NK-92 (cell line): Measurements from ENCODE around the gene HNRNPAB.

Experiments used
- DNase-seq: peaks from one replicate; lab custom pipeline; 2025; ENCODE audit not compliant: unreplicated experiment; lab: John Stamatoyannopoulos, UW

Gene HNRNPAB

DNA sequence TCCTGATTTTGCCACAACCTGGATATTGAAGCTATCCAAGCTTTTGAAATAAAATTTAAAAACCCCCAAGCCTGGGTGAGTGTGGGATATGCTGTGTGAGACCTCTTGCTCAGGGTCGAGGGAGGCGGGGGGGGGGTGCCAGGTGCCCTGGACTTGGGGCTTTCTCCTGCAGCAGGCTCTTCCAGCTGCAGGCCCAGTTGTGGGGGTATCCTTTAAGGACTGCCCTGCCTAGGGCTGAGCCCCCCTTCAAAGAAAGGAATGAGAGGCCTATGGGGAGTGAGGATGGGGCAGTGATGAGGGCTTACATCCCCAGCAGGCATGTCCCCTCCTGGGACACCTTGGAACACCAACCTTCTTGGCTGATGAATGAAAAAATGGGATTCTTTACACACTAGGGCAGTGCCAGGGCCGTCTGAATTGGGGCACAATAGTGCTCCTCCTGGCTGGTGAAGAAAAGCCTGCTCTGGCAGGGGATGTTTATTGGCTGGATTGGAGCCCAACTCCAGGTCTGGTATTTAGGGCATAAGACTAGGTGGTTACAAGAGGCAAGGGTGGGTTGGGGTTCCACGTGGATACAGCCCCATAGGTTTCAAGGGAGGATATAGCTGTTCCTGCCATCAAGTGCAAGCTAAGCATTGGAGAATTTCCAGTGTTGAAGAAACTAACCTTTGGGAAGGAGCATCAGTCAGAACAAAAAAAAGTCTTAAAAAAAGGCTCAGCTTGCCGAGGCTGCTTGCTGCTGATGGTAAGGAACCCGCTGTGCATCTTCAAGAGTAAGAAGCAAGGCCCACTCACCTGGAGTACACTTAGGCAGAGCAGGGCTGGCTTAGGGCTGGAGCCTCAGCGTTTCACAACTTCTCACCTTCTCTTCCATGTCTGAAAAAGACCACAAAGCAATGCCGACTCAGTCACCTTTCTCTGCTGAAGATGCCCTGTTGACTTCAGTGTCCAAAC, 7.0 kb downstream of the HNRNPAB start:
- DNase-seq: no peak

DNA sequence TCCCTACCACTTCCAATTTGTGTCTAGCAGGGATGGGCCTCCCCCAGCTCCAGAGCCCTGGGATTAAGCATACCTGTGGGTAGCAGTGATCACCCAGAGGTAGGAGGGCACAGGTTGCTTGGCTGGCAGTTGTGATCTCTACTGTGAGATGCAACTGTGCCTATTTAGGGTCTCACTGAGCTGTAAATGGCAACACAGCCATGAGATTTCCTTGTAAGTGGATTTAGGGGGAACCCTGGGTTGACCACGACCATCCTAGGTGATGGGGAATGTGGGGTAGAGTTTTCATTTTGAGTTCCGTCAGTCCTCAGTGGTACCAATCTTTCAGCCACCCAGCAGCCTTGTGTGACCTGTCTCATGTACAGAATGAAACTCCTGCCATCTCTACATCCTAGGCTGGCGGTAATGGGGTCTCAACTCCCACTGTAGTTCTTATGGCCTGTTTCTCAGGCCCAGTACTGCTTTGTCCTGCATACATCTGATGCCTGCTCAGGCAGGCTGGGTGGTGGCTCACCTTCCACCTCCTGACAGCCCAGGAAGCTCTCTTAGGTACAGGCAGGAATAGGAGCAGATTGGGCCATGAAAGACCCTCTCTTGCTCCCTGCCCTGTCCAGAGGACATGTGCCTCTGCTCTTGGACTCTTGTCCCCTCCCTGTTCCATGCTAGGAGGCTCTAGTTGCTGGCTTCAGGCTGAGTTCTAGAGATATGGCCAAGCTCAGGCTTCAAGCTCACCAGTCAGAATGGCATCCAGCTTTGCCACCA, 8.1 kb downstream of the HNRNPAB start:
- DNase-seq: no peak

DNA sequence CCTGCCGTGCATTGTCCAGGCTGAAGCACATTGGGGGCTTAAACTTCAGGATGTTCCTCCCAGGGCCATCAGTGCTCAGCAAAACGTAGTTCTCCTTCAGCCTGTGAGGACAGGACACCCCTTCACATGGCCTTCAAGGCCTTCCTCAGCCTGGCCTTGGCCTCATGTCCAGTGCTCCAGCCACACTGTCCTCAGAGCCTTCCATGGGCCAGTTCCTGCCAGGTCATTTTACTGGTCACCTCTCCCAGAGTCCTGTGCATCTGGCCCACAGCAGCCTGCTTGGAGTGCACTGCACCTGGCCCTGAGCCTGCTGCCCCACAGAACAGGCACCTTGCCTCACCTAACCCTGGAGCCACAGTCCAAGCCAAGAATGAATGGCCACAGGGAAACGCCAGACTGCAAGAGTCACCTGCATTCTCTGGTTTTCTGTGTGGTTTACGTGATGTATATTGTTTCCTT, 8.7 kb downstream of the HNRNPAB start:
- DNase-seq: no peak

DNA sequence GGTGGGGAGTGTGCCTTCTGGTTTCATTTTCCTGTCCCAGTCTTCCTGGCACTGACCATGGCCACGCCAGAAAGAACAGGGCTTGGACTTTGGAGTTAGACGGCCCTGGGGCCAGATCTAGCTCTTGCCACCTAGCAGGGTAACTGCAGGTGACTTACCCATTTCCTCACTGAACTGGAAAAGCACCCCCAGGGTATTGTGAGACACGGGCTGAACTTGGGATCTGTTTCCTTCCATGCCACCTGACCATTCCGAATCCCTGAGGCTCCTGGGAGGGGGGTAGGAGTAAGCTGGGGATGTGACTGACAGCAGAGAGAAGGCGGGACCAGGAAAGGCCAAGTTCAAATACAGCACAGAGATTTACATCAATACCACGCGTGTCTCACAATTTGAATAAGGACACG, 9.4 kb downstream of the HNRNPAB start:
- DNase-seq: no peak

DNA sequence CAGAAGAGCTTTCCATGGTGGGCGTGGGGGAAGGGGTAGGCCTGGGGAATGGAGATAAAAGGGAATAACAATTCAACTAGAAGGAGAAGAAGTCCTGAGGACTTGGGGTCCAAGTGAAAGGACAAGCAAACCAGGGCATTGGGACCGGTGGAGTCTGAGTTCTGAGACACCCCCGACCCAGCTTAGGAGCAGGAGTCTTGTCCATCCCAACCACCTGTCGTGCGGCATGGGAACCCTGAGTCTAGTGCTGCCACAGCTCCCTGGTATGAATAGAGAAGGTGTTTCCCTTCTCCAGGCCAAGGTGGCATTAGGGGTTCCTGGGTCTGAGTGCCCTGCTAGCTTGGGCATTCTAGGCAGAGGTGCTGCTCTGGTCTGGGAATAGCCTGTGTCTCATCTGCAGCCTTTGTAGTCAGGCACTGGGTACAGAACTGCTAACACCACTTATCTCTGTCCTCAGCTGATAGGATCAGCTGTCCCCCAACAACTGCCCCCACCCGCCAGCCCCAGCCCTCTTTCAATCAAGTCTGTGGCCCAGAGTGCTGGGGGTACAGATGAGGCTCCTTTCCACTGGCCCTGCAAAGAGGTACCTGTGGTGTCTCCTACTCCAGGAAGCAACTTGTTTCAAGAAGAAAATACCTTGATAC, 9.9 kb downstream of the HNRNPAB start:
- DNase-seq: no peak

DNA sequence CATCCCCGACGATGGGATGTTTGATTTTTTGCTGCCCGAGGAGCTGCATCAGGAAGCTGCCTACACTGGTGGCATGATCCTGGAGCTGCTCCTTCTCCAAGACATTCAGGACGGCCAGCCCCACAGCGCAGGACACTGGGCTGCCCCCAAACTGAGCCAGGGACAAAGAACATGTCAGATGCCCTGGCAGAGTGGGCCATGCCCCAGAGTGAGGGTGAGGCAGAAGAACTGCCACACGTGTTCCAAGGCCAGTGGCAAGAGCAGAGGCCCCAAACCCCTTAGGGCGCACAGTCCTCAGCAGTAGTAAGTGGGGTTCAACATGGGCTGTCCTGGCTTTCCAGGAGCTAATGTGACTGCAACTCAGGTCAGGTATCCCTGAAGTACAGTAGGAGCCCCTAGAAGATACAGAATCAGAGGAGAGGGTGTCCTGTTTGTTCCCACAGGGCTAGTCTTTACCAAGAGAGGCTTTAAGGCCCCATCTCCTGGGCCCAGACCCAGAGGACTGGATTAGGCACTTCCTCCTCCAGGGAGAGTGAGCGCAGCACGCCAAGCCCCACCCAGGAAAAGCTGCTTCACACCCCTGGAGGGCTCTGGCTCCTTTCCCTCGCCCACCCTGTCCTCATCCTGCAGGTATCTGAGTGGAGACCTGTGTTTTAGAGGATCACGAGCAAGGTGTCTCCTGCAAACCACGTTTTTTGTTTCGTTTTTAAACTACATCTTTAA, 11.1 kb downstream of the HNRNPAB start:
- DNase-seq: no peak

DNA sequence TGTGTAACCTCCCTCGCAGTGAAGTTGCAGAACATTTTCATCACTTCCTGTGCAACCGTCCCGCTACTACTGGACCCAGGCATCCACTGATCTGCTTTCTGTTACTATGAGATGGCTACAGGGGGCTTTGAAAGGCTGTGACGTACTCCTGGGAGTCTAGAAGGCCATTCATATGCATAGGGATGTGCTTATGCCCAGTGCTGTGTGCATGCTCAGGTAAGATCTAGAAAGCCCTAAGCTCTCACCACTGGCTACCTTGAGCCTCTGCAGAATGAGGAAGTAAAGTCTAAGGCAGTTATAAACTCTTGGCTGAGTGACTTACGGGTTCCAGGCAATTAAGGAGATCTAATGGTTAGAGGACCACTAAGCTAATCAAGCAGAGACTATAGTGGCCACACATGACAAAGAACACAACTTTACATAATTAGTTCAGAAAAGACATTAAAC, 11.8 kb downstream of the HNRNPAB start:
- DNase-seq: no peak

DNA sequence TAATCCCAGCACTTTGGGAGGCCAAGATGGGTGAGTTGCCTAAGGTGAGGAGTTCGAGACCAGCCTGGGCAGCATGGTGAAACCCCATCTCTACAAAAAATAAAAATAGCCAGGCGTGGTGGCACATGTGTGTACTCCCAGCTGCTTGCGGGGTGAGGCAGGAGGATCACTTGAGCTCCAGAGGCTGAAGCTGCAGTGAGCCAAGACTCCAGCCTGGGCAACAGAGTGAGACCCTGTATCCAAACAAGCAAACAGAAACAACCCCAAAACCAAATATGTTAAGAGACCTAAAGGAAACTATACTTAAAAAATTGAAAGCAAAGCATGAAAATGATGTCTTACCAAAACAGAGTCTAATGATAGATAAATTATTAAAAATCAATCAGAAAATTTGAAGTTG, 12.4 kb downstream of the HNRNPAB start:
- no peak for DNase-seq

DNA sequence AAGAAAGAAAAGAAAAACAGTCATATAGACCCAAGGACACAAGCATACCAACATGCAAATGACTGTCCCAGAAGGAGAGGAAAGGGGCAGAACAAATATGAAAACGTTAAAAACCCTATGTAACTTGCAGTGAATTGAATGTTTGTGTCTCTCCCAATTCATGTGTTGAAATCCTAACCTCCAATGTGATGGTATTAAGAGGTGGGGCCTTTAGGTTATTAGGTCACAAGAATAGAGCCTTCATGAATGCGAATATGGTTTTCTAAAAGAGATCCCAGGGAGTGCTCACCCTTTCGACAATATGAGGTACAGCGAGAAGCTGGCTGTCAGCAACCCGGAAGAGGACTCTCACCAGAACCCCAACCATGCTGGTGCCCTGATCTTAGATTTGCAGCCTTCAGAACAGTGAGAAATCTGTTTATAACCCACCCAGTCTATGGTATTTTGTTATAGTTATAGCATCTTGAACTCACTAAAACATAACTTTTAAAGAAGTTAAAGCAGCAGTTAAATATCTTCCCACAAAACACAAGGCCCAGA, 14.0 kb downstream of the HNRNPAB start:
- DNase-seq: no peak

DNA sequence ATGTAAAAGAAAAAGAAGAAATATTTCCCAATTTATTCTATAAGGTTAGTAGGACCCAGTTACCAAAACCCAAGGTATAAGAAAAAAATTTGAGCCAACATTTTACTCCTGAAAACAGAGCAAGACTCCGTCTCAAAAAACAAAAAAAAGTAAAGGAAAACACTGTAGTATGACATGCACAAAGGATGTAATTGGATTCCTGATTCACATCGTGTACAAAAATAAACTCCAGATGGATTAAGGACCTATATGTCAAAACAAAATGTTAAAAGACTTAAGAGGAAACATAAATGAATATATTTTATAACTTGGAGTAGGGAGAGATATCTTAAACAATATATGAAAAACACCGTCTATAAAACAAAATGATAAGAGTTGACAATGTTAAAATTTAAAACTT, 14.5 kb downstream of the HNRNPAB start:
- no peak for DNase-seq

DNA sequence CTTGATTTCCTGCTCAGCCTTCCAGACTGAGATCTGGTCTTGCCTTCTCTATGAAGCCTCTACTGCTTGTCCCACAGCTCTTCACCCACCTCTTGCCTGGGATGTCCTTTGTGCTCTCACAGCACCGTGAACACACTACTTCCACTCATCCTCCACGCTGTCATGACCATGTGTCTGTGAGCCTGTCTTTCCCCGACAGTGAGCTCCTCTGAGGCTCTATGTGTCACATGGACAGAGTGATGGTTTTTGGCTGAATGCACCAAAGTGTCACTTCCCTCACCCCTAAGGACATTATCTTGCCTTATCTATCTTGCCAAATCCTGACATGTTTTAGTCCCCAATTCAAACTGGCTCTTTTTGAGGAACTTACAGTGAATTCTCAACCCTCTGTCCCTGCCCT, 16.9 kb downstream of the HNRNPAB start:
- DNase-seq: no peak

DNA sequence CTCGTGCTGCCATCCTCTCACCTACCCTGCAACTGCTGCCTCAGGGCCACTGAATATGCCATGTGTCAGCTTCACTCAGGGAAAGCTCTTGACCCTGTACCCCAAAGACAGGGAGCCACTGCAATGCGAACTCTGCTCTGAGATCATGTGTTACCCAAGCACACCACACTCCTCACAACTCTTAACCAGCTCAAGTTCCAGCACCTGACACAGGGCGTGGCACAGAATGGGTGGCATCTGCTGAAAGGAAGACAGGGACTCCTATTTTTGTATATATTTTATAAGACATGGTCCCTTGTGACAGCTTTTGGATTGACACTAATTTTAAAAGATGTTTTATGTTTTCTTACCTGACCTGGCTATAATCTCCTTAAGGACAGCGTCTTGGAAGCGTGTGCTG, 17.5 kb downstream of the HNRNPAB start:
- no peak for DNase-seq

DNA sequence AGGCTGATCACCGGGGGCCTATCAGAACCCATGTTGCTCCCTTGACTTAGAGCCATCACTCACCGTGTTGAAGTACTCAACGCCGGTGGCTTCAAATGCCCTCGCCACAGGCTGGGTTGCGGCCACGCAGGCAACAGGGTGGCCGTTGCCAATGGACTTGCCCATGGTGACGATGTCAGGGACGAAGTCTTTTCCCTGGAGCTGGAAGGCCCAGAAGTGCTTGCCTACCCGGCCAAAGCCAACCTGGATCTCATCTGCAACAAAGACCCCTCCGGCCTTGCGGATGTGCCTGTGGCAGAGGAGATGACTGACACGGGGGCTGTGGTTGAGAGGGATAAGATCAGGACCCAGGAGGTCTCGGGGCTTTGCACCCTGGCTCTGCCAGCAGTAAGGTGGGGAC, 18.0 kb downstream of the HNRNPAB start:
- no peak for DNase-seq

DNA sequence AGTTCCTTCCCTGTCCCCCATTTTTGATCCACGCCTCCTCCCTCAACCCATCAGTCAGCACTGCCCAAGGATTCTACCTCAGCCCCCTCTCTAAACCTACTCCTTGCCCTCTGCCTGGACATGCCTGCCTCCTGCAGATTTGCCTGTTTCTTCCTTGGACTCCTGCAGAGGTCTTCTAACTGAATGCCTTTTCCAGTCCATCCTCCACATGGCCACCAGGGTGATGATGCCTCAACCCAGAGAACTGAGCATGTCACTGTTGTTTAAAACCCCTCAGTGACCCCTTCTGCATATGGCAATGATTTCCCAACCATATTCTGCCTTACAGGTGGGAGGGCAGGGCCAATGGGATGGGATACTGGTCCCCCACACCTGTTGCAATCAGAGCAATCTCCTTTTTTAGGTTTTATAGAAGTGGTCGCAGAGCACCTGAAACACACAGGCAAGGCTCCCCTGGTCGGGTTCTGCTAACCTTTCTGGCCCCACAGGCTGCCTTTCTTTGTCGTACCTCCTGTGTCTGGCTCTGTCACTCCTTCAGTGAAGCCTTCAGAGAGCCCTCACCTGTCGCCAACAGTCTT, 19.0 kb downstream of the HNRNPAB start:
- DNase-seq: no peak

DNA sequence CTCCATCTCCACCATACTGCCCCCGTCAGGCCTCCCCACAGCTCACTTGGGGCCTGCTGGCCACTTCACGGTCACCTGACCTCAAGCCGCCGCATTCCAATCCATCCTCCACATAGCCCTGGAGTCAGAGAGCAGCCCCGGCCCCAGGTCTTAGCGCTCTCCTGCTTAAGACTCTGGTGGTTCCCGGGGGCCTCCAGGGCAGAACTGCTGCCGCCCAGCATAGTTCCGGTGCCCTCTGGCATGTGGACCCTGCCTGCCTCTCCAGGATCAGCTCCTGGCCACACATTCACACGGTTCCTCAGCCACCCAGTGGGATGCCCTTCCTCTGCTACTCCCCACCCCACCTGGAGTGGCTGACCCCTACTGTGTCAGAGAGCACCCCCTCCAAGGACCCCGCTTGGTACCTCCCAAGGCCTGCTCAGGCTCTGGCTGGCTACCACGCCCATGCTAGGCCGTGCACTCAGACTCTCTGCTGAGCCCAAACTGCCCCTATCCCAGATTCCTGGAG, 19.5 kb downstream of the HNRNPAB start:
- no peak for DNase-seq

DNA sequence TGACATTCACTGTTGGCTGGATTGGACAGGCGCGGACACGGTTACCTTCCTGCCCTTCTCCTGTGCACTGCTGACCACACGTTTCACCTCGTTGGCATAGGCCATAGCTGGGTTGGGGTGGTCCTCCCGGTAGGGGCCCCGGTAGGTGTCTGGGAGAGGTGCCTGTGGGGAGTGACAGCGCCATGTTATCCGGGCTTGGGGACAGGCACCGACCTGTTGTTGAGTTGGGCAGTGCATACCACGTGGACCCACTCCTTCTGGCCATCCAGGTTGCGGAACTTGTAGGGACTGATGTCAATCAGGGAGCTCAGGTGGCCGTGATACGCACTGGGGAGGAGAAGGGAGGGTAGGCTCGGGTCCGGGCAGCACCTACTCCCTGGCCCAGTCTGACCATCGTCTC, 20.1 kb downstream of the HNRNPAB start:
- DNase-seq: no peak

DNA sequence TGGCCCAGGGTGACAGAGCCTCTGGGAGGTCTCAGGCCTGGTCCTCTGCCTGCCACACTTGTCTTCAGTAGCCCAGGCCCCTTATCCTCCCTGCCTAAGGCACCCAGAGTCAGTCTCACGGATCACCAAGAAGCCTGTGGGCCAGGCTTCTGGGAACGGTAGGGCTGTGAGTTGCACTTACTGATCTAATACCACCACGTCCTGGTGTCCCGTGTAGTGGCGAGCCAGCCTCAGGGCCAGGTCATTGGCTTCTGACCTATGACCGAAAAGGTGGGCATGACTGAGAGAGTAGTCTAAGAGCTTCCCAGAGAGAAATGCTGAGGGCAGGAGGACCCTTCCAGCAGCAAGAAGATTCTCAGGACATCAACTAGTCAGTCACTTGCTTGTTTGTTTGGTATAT, 20.8 kb downstream of the HNRNPAB start:
- DNase-seq: no peak

DNA sequence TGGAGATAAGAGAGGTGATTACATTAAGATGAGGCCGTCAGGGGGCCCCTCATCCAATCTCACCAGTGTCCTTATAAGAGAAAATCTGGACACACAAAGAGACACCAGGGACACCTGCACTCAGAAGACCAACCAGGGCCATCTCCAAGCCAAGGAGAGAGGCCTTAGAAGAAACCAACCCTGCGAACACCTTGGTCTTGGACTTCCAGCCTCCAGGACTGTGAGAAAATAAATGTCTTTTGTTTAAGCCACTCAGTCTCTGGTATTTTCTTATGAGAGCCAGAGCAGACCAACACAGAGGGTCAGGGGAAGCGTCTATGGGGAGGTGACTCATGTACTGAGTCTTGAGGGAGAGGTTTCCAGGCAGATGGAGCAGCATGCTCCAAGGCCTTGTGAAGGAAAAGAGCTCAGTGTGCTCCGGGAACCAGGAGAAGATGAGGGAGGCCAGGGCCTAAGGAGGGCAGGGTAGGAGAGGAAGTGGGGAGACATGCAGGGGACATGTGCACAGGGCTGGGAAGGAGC, 22.9 kb downstream of the HNRNPAB start:
- no peak for DNase-seq

DNA sequence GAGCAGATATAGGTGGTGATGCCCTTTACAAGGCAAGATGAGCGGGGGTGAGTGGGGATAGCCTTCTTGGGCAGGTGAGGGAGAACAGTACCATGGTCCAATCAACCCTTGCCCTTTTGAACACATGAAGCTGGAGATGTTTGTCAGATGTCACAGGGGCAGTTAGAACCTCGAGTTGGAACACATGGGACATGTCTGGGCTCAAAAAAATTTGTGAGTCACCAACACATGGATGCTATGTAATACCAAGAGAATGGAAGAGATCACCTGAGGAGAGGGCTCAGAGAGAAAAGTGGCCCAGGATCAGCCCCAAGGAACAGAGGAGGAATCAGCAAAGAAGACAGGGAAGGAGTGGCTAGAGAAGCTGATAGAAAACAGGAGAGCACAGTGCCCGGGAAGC, 23.6 kb downstream of the HNRNPAB start:
- no peak for DNase-seq

DNA sequence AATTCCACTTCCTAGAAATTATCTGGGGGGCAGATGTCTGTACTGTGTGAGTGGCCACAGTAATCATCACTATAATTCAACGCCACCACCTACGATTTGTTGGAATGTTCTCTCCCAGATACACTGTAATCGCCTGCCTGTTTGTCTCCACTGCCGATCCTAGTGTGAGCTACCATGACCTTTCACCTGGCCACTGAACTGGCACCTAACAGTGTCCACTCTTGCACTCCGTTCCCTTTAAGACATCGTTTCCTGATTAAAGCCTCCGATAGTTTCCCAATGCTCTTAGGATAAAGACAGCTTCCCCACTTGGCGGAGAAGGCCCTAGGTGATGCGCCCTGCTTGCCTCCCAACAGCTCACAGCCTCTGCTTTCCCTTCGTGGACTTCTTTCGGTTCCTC, 24.3 kb downstream of the HNRNPAB start:
- DNase-seq: no peak
